GM23248 (cell line): ENCODE measurements around the gene VCL.

Experiments used
- EZH2 ChIP-seq: fragments of 200-600 bp; sonication (generic); IDR thresholded peaks from 2 replicates; pipeline ENCODE4 v1.6.1; 2018; ENCODE audit warnings: antibody characterized with exemption, mild to moderate bottlenecking; ENCODE audit not compliant: insufficient read depth, poor library complexity, severe bottlenecking
- EZH2phosphoT487 ChIP-seq: fragments of 200-600 bp; sonication (generic); IDR thresholded peaks from 2 replicates; pipeline ENCODE4 v1.6.1; 2018; ENCODE audit warnings: antibody characterized with exemption, moderate library complexity, mild to moderate bottlenecking, low read depth; ENCODE audit not compliant: insufficient read depth

DNA sequence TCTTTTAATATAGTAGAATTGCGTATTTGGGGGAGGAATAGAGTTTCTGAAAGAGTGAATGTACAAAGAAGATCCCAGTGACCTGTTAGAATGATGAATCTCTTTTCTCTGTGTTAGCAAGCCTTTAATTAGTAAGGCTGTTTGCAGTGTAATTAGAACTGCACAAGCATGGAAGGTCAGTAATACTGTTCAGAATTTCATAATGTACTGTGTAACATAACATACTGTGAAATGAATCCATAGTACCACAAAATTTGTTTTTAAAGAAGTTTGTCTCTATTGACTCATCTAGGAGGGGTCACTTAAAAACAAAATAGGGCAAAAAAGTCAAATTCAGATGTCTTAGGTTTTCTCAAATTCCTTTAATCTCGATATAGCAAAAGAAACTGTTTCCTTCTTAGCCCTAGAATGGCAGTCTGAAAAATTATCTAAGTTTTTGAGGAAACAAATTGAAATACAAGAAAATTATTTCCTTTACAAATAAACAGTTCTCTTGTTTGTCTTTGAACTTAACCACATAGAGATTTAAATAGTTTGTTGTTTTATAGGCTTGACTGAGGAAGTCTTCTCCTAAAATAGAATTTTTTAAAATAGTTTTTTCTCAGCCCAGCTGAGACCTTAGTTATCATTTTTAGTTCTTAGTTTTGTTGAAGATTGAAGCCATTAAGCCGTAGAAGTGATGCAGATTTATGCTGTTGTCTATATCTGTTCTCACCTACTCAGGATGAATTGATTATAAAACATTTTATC is 165.6 kb downstream of the VCL start:
- no peak for TF ChIP-seq EZH2
- TF ChIP-seq EZH2phosphoT487, result no peak
